Mesenchymal stem cell (in vitro differentiated cells and primary cell): Measurements from ENCODE around the gene MEMO1.
A peak's percentile ranks its signal among the peaks of the same experiment; 100 is the strongest.
"Not testable (repeated sequence)": the region's sequence is repeated elsewhere in the genome, so short reads cannot be mapped to it uniquely, and the experiment has no call there.

Experiments
- DNase-seq: peaks from one replicate; pipeline ENCODE4 v3.0.0-alpha.2; 2013
- H2AFZ ChIP-seq: one replicate; pipeline ENCODE4 v1.6.1; 2013; ENCODE audit warnings: low read depth, mild to moderate bottlenecking, control low read depth, inconsistent platforms, low read length, moderate library complexity
- H2AK5ac ChIP-seq: 2 replicates; pipeline ENCODE4 v1.6.1; 2013; ENCODE audit warnings: low read length, moderate library complexity, mild to moderate bottlenecking, inconsistent platforms; ENCODE audit not compliant: severe bottlenecking
- H2BK120ac ChIP-seq: one replicate; pipeline ENCODE4 v1.6.1; 2013; ENCODE audit warnings: low read depth, mild to moderate bottlenecking, inconsistent platforms, low read length, moderate library complexity
- H2BK12ac ChIP-seq, 2 experiments: one replicate each; pipeline ENCODE4 v1.6.1; 2013; ENCODE audit warnings: inconsistent platforms in 2 of 2, low read length in 2 of 2, mild to moderate bottlenecking in 2 of 2, moderate library complexity in 2 of 2, control low read depth in 1 of 2
- H2BK15ac ChIP-seq: one replicate; pipeline ENCODE4 v1.6.1; 2013; ENCODE audit warnings: mild to moderate bottlenecking, low read depth, inconsistent platforms; ENCODE audit not compliant: poor library complexity, severe bottlenecking
- H2BK5ac ChIP-seq: 2 replicates; pipeline ENCODE4 v1.6.1; 2013; ENCODE audit warnings: low read depth, mild to moderate bottlenecking, low read length, control low read depth, inconsistent platforms; ENCODE audit not compliant: poor library complexity, severe bottlenecking
- H3K14ac ChIP-seq, 2 experiments: one replicate each; pipeline ENCODE4 v1.6.1; 2013; ENCODE audit warnings: inconsistent platforms in 2 of 2, low read length in 2 of 2, control low read depth in 1 of 2, mild to moderate bottlenecking in 1 of 2, moderate library complexity in 1 of 2
- H3K18ac ChIP-seq, 2 experiments: one replicate each; pipeline ENCODE4 v1.6.1; 2013; ENCODE audit warnings: inconsistent platforms in 2 of 2, low read length in 2 of 2, control low read depth in 1 of 2, low read depth in 1 of 2, mild to moderate bottlenecking in 1 of 2
- H3K23ac ChIP-seq, 2 experiments: one replicate each; pipeline ENCODE4 v1.6.1; 2013; ENCODE audit warnings: inconsistent platforms in 2 of 2, low read length in 2 of 2, mild to moderate bottlenecking in 2 of 2, moderate library complexity in 2 of 2, control low read depth in 1 of 2
- H3K27ac ChIP-seq: 2 replicates; pipeline ENCODE4 v1.5.1; 2013; ENCODE audit warnings: mild to moderate bottlenecking, moderate library complexity, low read length, control low read depth, inconsistent platforms; ENCODE audit not compliant: poor library complexity, severe bottlenecking
- H3K27me3 ChIP-seq, 2 experiments: 2 replicates each; pipeline versions ENCODE4 v1.6.1 to v1.7.0; 2013; ENCODE audit warnings: low read length in 2 of 2, mild to moderate bottlenecking in 2 of 2, moderate library complexity in 2 of 2, control low read depth in 1 of 2, inconsistent platforms in 1 of 2; ENCODE audit not compliant: control insufficient read depth in 1 of 2, insufficient read depth in 1 of 2
- H3K36me3 ChIP-seq, 2 experiments: 2 replicates each; pipeline versions ENCODE4 v1.6.1 to v1.7.0; 2013; ENCODE audit warnings: low read length in 2 of 2, control low read depth in 1 of 2, inconsistent platforms in 1 of 2, low read depth in 1 of 2, mild to moderate bottlenecking in 1 of 2; ENCODE audit not compliant: insufficient read depth in 2 of 2, control insufficient read depth in 1 of 2
- H3K4ac ChIP-seq, 2 experiments: one replicate each; pipeline ENCODE4 v1.6.1; 2013; ENCODE audit warnings: inconsistent platforms in 2 of 2, low read length in 2 of 2, mild to moderate bottlenecking in 2 of 2, moderate library complexity in 2 of 2, control low read depth in 1 of 2, low read depth in 1 of 2
- H3K4me1 ChIP-seq: 2 replicates; pipeline ENCODE4 v1.6.1; 2013; ENCODE audit warnings: low read depth, low read length, control low read depth; ENCODE audit not compliant: control insufficient read depth, insufficient read depth
- H3K4me2 ChIP-seq: 2 replicates; pipeline ENCODE4 v1.6.1; 2013; ENCODE audit warnings: low read length, mild to moderate bottlenecking, inconsistent platforms; ENCODE audit not compliant: poor library complexity, severe bottlenecking
- H3K4me3 ChIP-seq, 2 experiments: 2 replicates each; pipeline versions ENCODE4 v1.5.1 to v1.7.0; 2013; ENCODE audit warnings: low read length in 2 of 2, mild to moderate bottlenecking in 2 of 2, control low read depth in 1 of 2, low read depth in 1 of 2; ENCODE audit not compliant: insufficient read depth in 1 of 2
- H3K79me1 ChIP-seq: replicated peaks from 2 replicates; pipeline ENCODE4 v1.6.1; 2013; ENCODE audit warnings: mild to moderate bottlenecking, control low read depth, low read length, inconsistent platforms; ENCODE audit not compliant: poor library complexity, severe bottlenecking
- H3K9ac ChIP-seq: 2 replicates; pipeline ENCODE4 v1.7.0; 2013; ENCODE audit warnings: mild to moderate bottlenecking, low read length, moderate library complexity
- H3K9me3 ChIP-seq: 2 replicates; pipeline ENCODE4 v1.7.0; 2013; ENCODE audit warnings: mild to moderate bottlenecking, low read length; ENCODE audit not compliant: control insufficient read depth
- H4K8ac ChIP-seq: one replicate; pipeline ENCODE4 v1.6.1; 2013; ENCODE audit warnings: inconsistent platforms, mild to moderate bottlenecking, low read length, moderate library complexity
- H4K91ac ChIP-seq: one replicate; pipeline ENCODE4 v1.6.1; 2013; ENCODE audit warnings: mild to moderate bottlenecking, low read length, inconsistent platforms
- WGBS: methylation state at CpG from one replicate; pipeline ENCODE4 v1.1.7; 2013; ENCODE audit warnings: mixed read lengths; 5-methylcytosine and 5-hydroxymethylcytosine counted together

Gene MEMO1

GRCh38 chr2:31966402-31966801 is 44.4 kb downstream of the MEMO1 start:
- H3K4me1 ChIP-seq, H3K36me3 ChIP-seq, H2AFZ ChIP-seq, H4K8ac ChIP-seq, H4K91ac ChIP-seq, H3K4me3 ChIP-seq, H3K9me3 ChIP-seq, H3K18ac ChIP-seq, H3K27me3 ChIP-seq, H3K9ac ChIP-seq, H3K14ac ChIP-seq, H2BK15ac ChIP-seq, H2BK5ac ChIP-seq, H2AK5ac ChIP-seq, H2BK120ac ChIP-seq, H3K4ac ChIP-seq, H3K27ac ChIP-seq, DNase-seq, H3K23ac ChIP-seq, H2BK12ac ChIP-seq, H3K4me2 ChIP-seq: not testable (repeated sequence)
- H3K79me1 ChIP-seq = peaks cover 14% of the 10 kb centered on the region
- WGBS = 100% methylated on average over 4 of the region's 6 CpGs

- H3K27ac ChIP-seq = no peak overlapping the region
- H3K9me3 ChIP-seq = no peaks in the 10 kb centered on the region
- no peak overlapping the region for H4K91ac ChIP-seq
- no peak overlapping the region for H2AK5ac ChIP-seq
- no peak overlapping the region for H4K8ac ChIP-seq
- H3K23ac ChIP-seq = no peak overlapping the region
- 99% methylated on average over 5 of the region's 5 CpGs for WGBS
- DNase-seq = no peak
- H2BK12ac ChIP-seq = no peak overlapping the region
- H3K4me2 ChIP-seq = no peak overlapping the region
- no peak overlapping the region for H3K4me3 ChIP-seq
- H3K4ac ChIP-seq = no peak overlapping the region
- no peak overlapping the region for H3K14ac ChIP-seq
- no peak overlapping the region for H2AFZ ChIP-seq
- H3K4me1 ChIP-seq = peaks cover 5% of the 10 kb centered on the region
- no peak overlapping the region for H2BK15ac ChIP-seq
- no peak overlapping the region for H3K18ac ChIP-seq
- H3K9ac ChIP-seq = no peak overlapping the region
- peaks cover 17% of the 10 kb centered on the region for H3K79me1 ChIP-seq
- H3K36me3 ChIP-seq = peaks cover 2 to 4% of the 10 kb centered on the region in 2 experiments
- H2BK120ac ChIP-seq = no peak overlapping the region
- H2BK5ac ChIP-seq = no peak overlapping the region
- H3K27me3 ChIP-seq = no peaks in the 10 kb centered on the region
Measured at GRCh38 chr2:31965094-31965493, 45.7 kb downstream of the MEMO1 start.

GRCh38 chr2:31962757-31963361 is 47.9 kb downstream of the MEMO1 start:
- Histone ChIP-seq H3K23ac (no peak overlapping the region), H3K4me1 (peaks cover 5% of the 10 kb centered on the region), H2BK120ac (no peak overlapping the region), H3K36me3 (peaks cover 2 to 7% of the 10 kb centered on the region in 2 experiments), H3K9ac (no peak overlapping the region), H3K4ac (no peak overlapping the region), H2BK12ac (no peak overlapping the region), H3K27me3 (no peaks in the 10 kb centered on the region), H3K9me3 (no peaks in the 10 kb centered on the region), H4K8ac (no peak overlapping the region), H3K27ac (no peak overlapping the region), H2AFZ (no peak overlapping the region), H2AK5ac (no peak overlapping the region), H3K4me2 (no peak overlapping the region), H3K14ac (peak overlapping the region in 1 of 2 experiments; percentile 3), H3K18ac (no peak overlapping the region), H2BK5ac (no peak overlapping the region), H4K91ac (no peak overlapping the region), H3K79me1 (peaks cover 13% of the 10 kb centered on the region), H3K4me3 (peak overlapping the region in 1 of 2 experiments; percentile 1), H2BK15ac (no peak overlapping the region)
- DNase-seq = no peak
- 94% methylated on average over 2 of the region's 2 CpGs for WGBS

GRCh38 chr2:31958140-31958717 is 52.6 kb downstream of the MEMO1 start:
- DNase-seq = no peak
- Histone ChIP-seq H3K27ac (no peak overlapping the region), H3K23ac (no peak overlapping the region), H2AFZ (no peak overlapping the region), H2BK120ac (no peak overlapping the region), H3K9ac (no peak overlapping the region), H3K4me1 (peaks cover 3% of the 10 kb centered on the region), H3K36me3 (peaks cover 3 to 4% of the 10 kb centered on the region in 2 experiments), H3K4me2 (no peak overlapping the region), H4K91ac (no peak overlapping the region), H3K4ac (no peak overlapping the region), H3K9me3 (no peaks in the 10 kb centered on the region), H3K4me3 (no peak overlapping the region), H2BK12ac (no peak overlapping the region), H4K8ac (no peak overlapping the region), H3K18ac (no peak overlapping the region), H2BK5ac (no peak overlapping the region), H3K27me3 (no peaks in the 10 kb centered on the region), H2AK5ac (no peak overlapping the region), H3K79me1 (peaks cover 10% of the 10 kb centered on the region), H3K14ac (no peak overlapping the region), H2BK15ac (no peak overlapping the region)
- WGBS = 87% methylated on average over 2 of the region's 5 CpGs
